Hematopoietic multipotent progenitor cell treated with erythropoietin and hydrocortisone succinate and interleukin-3 and kit ligand, for 4 days (in vitro differentiated cells): ENCODE data around the gene RALGPS1.

Experiments used
- DNase-seq: peaks from one replicate; pipeline ENCODE4 v3.0.0-alpha.2; 2015

RALGPS1 gene

GRCh38 chr9:127022913-127023660 lies 108.5 kb downstream of the RALGPS1 start:
- DNase-seq, result no peak

GRCh38 chr9:127025042-127025441 lies 110.5 kb downstream of the RALGPS1 start:
- DNase-seq, result no peak

GRCh38 chr9:127027694-127028093 lies 113.1 kb downstream of the RALGPS1 start:
- no peak for DNase-seq

GRCh38 chr9:127029548-127029947 lies 115.0 kb downstream of the RALGPS1 start:
- DNase-seq, result no peak

GRCh38 chr9:127030814-127031740 lies 116.5 kb downstream of the RALGPS1 start:
- no peak for DNase-seq

GRCh38 chr9:127032256-127032655 lies 117.7 kb downstream of the RALGPS1 start:
- no peak for DNase-seq

- DNase-seq, result no peak
Measured at GRCh38 chr9:127033061-127033460, 118.5 kb downstream of the RALGPS1 start.

GRCh38 chr9:127033789-127034188 lies 119.2 kb downstream of the RALGPS1 start:
- no peak for DNase-seq

GRCh38 chr9:127034691-127035090 lies 120.1 kb downstream of the RALGPS1 start:
- DNase-seq, result peak; percentile 8

- DNase-seq, result no peak
Measured at GRCh38 chr9:127035423-127035822, 120.8 kb downstream of the RALGPS1 start.

GRCh38 chr9:127035948-127036347 lies 121.4 kb downstream of the RALGPS1 start:
- no peak for DNase-seq

- no peak for DNase-seq
Measured at GRCh38 chr9:127036437-127036836, 121.9 kb downstream of the RALGPS1 start.

- DNase-seq, result no peak
Measured at GRCh38 chr9:127038531-127038930, 123.9 kb downstream of the RALGPS1 start.

GRCh38 chr9:127039492-127039891 lies 124.9 kb downstream of the RALGPS1 start:
- no peak for DNase-seq

- DNase-seq, result no peak
Measured at GRCh38 chr9:127045148-127045547, 130.6 kb downstream of the RALGPS1 start.

GRCh38 chr9:127047971-127048370 lies 133.4 kb downstream of the RALGPS1 start:
- no peak for DNase-seq

- peak; percentile 42 for DNase-seq
Measured at GRCh38 chr9:127049044-127049443, 134.5 kb downstream of the RALGPS1 start.

- no peak for DNase-seq
Measured at GRCh38 chr9:127049581-127049980, 135.0 kb downstream of the RALGPS1 start.

- no peak for DNase-seq
Measured at GRCh38 chr9:127050152-127050551, 135.6 kb downstream of the RALGPS1 start.

- DNase-seq, result no peak
Measured at GRCh38 chr9:127050591-127051001, 136.0 kb downstream of the RALGPS1 start.

GRCh38 chr9:127051881-127052595 lies 137.5 kb downstream of the RALGPS1 start:
- DNase-seq, result no peak

- DNase-seq, result no peak
Measured at GRCh38 chr9:127053057-127053821, 138.7 kb downstream of the RALGPS1 start.
